GM12891 (cell line): Measurements from ENCODE around the gene PLSCR2.

Experiments
- POLR2A ChIP-seq: IDR thresholded peaks from 2 replicates; pipeline ENCODE4 v1.6.1; 2011; ENCODE audit warnings: low read depth, low read length, control low read depth
- POLR2AphosphoS5 ChIP-seq: IDR thresholded peaks from 2 replicates; pipeline ENCODE4 v1.6.1; 2011; ENCODE audit warnings: low read depth, low read length, control low read depth
- TAF1 ChIP-seq: IDR thresholded peaks from 2 replicates; pipeline ENCODE4 v1.6.1; 2011; ENCODE audit warnings: low read depth, low read length, control low read depth

GRCh38 chr3:146501752-146502151 is 32.4 kb upstream of the PLSCR2 start:
- TF ChIP-seq POLR2A (no peak), TAF1 (no peak), POLR2AphosphoS5 (no peak)
